OCI-LY1 (cell line): ENCODE measurements around the gene C17orf67.

Experiments used
- H2AFZ ChIP-seq: fragments of 200-600 bp; sonication (generic), shearing (Covaris generic); 2 replicates; pipeline ENCODE4 v1.6.0; 2014; ENCODE audit warnings: antibody characterized with exemption, mild to moderate bottlenecking, low read length
- H3F3A ChIP-seq: fragments of 200-600 bp; sonication (generic), shearing (Covaris generic); 2 replicates; pipeline ENCODE4 v1.6.0; 2014; ENCODE audit warnings: mild to moderate bottlenecking, antibody characterized with exemption, low read length, moderate library complexity; ENCODE audit not compliant: insufficient read depth
- H3K27ac ChIP-seq: fragments of 200-600 bp; sonication (generic); 2 replicates; pipeline ENCODE4 v1.5.1; 2014; ENCODE audit warnings: low read length, mixed run types, mild to moderate bottlenecking, low read depth; ENCODE audit not compliant: poor library complexity, severe bottlenecking
- H3K27me3 ChIP-seq: fragments of 200-600 bp; sonication (generic); 2 replicates; pipeline ENCODE4 v1.6.0; 2014; ENCODE audit warnings: antibody characterized with exemption, mild to moderate bottlenecking, low read length, moderate library complexity; ENCODE audit not compliant: insufficient read depth
- H3K36me3 ChIP-seq: fragments of 200-600 bp; sonication (generic); 2 replicates; pipeline ENCODE4 v1.6.1; 2014; ENCODE audit warnings: mild to moderate bottlenecking, antibody characterized with exemption, low read length, moderate library complexity, mixed read lengths; ENCODE audit not compliant: insufficient read depth
- H3K4me1 ChIP-seq: fragments of 200-600 bp; sonication (generic); 2 replicates; pipeline ENCODE4 v1.5.1; 2014; ENCODE audit warnings: mild to moderate bottlenecking, low read length, moderate library complexity; ENCODE audit not compliant: insufficient read depth, severe bottlenecking
- H3K4me2 ChIP-seq: fragments of 200-600 bp; sonication (generic), shearing (Covaris generic); 2 replicates; pipeline ENCODE4 v1.6.1; 2014; ENCODE audit warnings: low read length
- H3K4me3 ChIP-seq: fragments of 200-600 bp; sonication (generic); 2 replicates; pipeline ENCODE4 v1.5.1; 2014; ENCODE audit warnings: low read length, low read depth, mild to moderate bottlenecking, mixed read lengths; ENCODE audit not compliant: poor library complexity, severe bottlenecking
- H3K79me2 ChIP-seq: fragments of 200-600 bp; shearing (Covaris generic); 2 replicates; pipeline ENCODE4 v1.6.1; 2016; ENCODE audit warnings: mixed run types, low read length, mixed read lengths; ENCODE audit not compliant: insufficient read depth
- H3K9ac ChIP-seq: fragments of 200-600 bp; sonication (generic), shearing (Covaris generic); 2 replicates; pipeline ENCODE4 v1.6.1; 2014; ENCODE audit warnings: mild to moderate bottlenecking, low read length, mixed read lengths
- H3K9me2 ChIP-seq: fragments of 200-600 bp; sonication (generic), shearing (Covaris generic); 2 replicates; pipeline ENCODE4 v1.6.1; 2014; ENCODE audit warnings: low read depth, mild to moderate bottlenecking, low read length, mixed read lengths
- H3K9me3 ChIP-seq: fragments of 200-600 bp; shearing (Covaris generic); 2 replicates; pipeline ENCODE4 v1.6.1; 2014; ENCODE audit warnings: low read length, mixed read lengths
- H4K20me1 ChIP-seq: fragments of 200-600 bp; sonication (generic), shearing (Covaris generic); 2 replicates; pipeline ENCODE4 v1.6.0; 2016; ENCODE audit warnings: mild to moderate bottlenecking, low read length; ENCODE audit not compliant: insufficient read depth
- CTCF ChIP-seq: fragments of 200-600 bp; sonication (generic), shearing (Covaris generic); IDR thresholded peaks from 2 replicates; pipeline ENCODE4 v1.5.1; 2017; ENCODE audit warnings: mild to moderate bottlenecking, antibody characterized with exemption, low read length, moderate library complexity, mixed read lengths
- EZH2 ChIP-seq: fragments of 200-600 bp; sonication (generic), shearing (Covaris generic); IDR thresholded peaks from 2 replicates; pipeline ENCODE4 v1.8.0; 2017; ENCODE audit warnings: borderline replicate concordance, mixed run types, mild to moderate bottlenecking, antibody characterized with exemption, low read length, moderate library complexity, mixed read lengths

Gene C17orf67

GRCh38 chr17:56765449-56765848, 68.3 kb downstream of the C17orf67 start:
- no peaks in the 10 kb centered on the region for H3K4me1 ChIP-seq
- no peaks in the 10 kb centered on the region; the same call in 1 of the 2 replicates for H3K9me3 ChIP-seq
- peaks cover 10% of the 10 kb centered on the region; the same call in 1 of the 2 replicates for H3K27me3 ChIP-seq
- H4K20me1 ChIP-seq = no peaks in the 10 kb centered on the region
- H3K4me3 ChIP-seq = no peak overlapping the region
- no peaks in the 10 kb centered on the region for H3K79me2 ChIP-seq
- TF ChIP-seq CTCF (no peak), EZH2 (no peak)
- H3K4me2 ChIP-seq = no peak overlapping the region
- no peak overlapping the region for H3K27ac ChIP-seq
- H3F3A ChIP-seq = no peaks in the 10 kb centered on the region
- no peaks in the 10 kb centered on the region; the same call in 1 of the 2 replicates for H3K36me3 ChIP-seq
- H3K9ac ChIP-seq = no peak overlapping the region
- H2AFZ ChIP-seq = no peak overlapping the region
- H3K9me2 ChIP-seq = no peaks in the 10 kb centered on the region

GRCh38 chr17:56762988-56763387, 70.7 kb downstream of the C17orf67 start:
- Histone ChIP-seq H3K27ac (no peak overlapping the region), H3K9me2 (no peaks in the 10 kb centered on the region), H3K36me3 (no peaks in the 10 kb centered on the region; the same call in 1 of the 2 replicates), H3K9ac (no peak overlapping the region), H3K4me3 (no peak overlapping the region), H3K79me2 (no peaks in the 10 kb centered on the region), H2AFZ (no peak overlapping the region), H3K4me1 (no peaks in the 10 kb centered on the region), H3K4me2 (no peak overlapping the region), H4K20me1 (no peaks in the 10 kb centered on the region), H3K9me3 (no peaks in the 10 kb centered on the region; the same call in 1 of the 2 replicates), H3F3A (no peaks in the 10 kb centered on the region), H3K27me3 (peaks cover 10% of the 10 kb centered on the region; the same call in 1 of the 2 replicates)
- TF ChIP-seq EZH2 (no peak), CTCF (no peak)

GRCh38 chr17:56762144-56762543, 71.6 kb downstream of the C17orf67 start:
- no peaks in the 10 kb centered on the region for H3K4me1 ChIP-seq
- no peaks in the 10 kb centered on the region; the same call in 1 of the 2 replicates for H3K36me3 ChIP-seq
- no peak overlapping the region for H3K9ac ChIP-seq
- no peaks in the 10 kb centered on the region for H3F3A ChIP-seq
- no peaks in the 10 kb centered on the region for H3K9me2 ChIP-seq
- H2AFZ ChIP-seq = no peak overlapping the region
- H3K79me2 ChIP-seq = no peaks in the 10 kb centered on the region
- H3K4me3 ChIP-seq = no peak overlapping the region
- no peaks in the 10 kb centered on the region for H4K20me1 ChIP-seq
- no peak overlapping the region for H3K27ac ChIP-seq
- H3K9me3 ChIP-seq = no peaks in the 10 kb centered on the region; the same call in 1 of the 2 replicates
- H3K4me2 ChIP-seq = no peak overlapping the region
- H3K27me3 ChIP-seq = peaks cover 10% of the 10 kb centered on the region; the same call in 1 of the 2 replicates
- TF ChIP-seq CTCF (no peak), EZH2 (no peak)
